Neutrophil (primary cell): ENCODE results near the gene DBP.

Source experiments
- H3K27ac ChIP-seq: fragments of 200-600 bp; sonication (generic); 2 replicates; pipeline ENCODE4 v1.5.1; 2016; ENCODE audit warnings: mild to moderate bottlenecking, moderate library complexity
- H3K27me3 ChIP-seq: fragments of 200-600 bp; sonication (generic); 2 replicates; pipeline ENCODE4 v1.6.0; 2016; ENCODE audit warnings: mild to moderate bottlenecking
- H3K36me3 ChIP-seq: fragments of 200-600 bp; sonication (generic); 2 replicates; pipeline ENCODE4 v1.5.1; 2017
- H3K4me1 ChIP-seq, 2 experiments: fragments of 200-600 bp in 1 of 2; sonication (generic) in 1 of 2; 1 replicate in 1 of 2; 2 replicates in 1 of 2; pipeline versions ENCODE4 v1.5.1 to v1.6.1; 2013 to 2016; ENCODE audit warnings: low read depth in 1 of 2, low read length in 1 of 2, mild to moderate bottlenecking in 1 of 2, moderate library complexity in 1 of 2; ENCODE audit not compliant: control insufficient read depth in 1 of 2, insufficient read depth in 1 of 2
- H3K4me3 ChIP-seq, 2 experiments: fragments of 200-600 bp in 1 of 2; sonication (generic) in 1 of 2; 1 replicate in 1 of 2; 2 replicates in 1 of 2; pipeline ENCODE4 v1.5.1; 2013 to 2016; ENCODE audit warnings: low read depth in 1 of 2, low read length in 1 of 2, mild to moderate bottlenecking in 1 of 2, moderate library complexity in 1 of 2
- H3K9me3 ChIP-seq: fragments of 200-600 bp; sonication (generic); 2 replicates; pipeline ENCODE4 v1.5.1; 2016
- TF ChIP-seq, protein P1 (sequence below): fragments of 200-600 bp; sonication (generic); IDR thresholded peaks from 2 replicates; pipeline ENCODE4 v1.5.1; 2016; ENCODE audit warnings: antibody characterized with exemption

The DBP gene

DNA sequence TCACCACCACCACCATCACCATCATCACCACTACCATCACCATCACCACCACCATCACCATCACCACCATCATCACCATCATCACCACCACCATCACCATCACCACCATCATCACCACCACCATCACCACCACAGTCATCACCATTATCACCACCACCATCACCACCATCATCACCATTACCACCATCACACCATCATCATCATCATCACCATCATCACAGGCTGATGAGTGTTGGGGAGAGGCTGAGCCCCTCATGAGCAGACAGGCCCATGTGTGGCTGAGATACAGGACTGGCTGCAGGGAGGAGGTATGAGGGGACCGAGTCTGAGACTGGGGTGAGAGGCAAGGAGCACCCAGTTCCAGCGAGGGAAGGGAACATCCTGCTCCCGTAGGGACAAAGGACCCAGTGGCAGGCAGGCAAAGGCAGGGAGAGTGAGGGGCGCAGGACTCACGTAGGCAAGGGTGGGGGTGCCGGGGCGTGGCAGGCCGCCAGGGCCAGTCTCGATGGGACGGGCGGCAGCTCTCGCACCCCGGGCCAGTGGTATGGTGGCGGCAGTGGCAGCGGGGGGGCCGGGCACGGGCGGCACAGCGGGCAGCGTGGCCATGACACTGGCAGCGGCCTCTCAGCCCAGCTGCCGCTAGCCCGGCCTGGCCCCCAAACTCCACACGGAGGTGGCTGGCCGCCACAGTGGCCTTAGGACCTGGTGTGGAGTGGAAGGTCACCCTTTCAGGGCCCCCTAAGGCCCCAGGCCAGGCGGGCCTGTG, 32.9 kb upstream of the DBP start:
- no peaks in the 10 kb centered on the region for H3K9me3 ChIP-seq
- H3K4me1 ChIP-seq = no peaks in the 10 kb centered on the region
- H3K36me3 ChIP-seq = no peaks in the 10 kb centered on the region
- TF ChIP-seq, protein P1, sequence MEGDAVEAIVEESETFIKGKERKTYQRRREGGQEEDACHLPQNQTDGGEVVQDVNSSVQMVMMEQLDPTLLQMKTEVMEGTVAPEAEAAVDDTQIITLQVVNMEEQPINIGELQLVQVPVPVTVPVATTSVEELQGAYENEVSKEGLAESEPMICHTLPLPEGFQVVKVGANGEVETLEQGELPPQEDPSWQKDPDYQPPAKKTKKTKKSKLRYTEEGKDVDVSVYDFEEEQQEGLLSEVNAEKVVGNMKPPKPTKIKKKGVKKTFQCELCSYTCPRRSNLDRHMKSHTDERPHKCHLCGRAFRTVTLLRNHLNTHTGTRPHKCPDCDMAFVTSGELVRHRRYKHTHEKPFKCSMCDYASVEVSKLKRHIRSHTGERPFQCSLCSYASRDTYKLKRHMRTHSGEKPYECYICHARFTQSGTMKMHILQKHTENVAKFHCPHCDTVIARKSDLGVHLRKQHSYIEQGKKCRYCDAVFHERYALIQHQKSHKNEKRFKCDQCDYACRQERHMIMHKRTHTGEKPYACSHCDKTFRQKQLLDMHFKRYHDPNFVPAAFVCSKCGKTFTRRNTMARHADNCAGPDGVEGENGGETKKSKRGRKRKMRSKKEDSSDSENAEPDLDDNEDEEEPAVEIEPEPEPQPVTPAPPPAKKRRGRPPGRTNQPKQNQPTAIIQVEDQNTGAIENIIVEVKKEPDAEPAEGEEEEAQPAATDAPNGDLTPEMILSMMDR = no peak
- no peak overlapping the region for H3K27ac ChIP-seq
- H3K27me3 ChIP-seq = no peaks in the 10 kb centered on the region
- H3K4me3 ChIP-seq = no peak overlapping the region

DNA sequence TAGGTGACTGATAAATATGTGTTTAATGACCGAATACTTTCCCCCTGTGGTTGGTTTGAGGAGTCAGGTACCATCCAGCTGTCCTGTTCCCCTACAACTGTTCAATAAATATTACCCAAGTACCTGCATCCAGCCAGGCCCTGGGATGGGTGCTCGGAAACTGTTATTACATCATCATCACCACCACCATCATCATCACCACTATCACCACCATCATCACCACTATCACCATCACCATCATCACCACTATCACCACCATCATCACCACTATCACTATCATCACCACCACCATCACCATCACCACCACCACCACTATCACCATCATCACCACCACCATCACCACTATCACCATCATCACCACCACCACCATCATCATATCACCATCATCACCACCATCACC, 31.6 kb upstream of the DBP start:
- Histone ChIP-seq H3K9me3 (no peaks in the 10 kb centered on the region), H3K4me3 (no peak overlapping the region), H3K4me1 (no peaks in the 10 kb centered on the region), H3K27ac (no peak overlapping the region), H3K27me3 (no peaks in the 10 kb centered on the region), H3K36me3 (no peaks in the 10 kb centered on the region)
- TF ChIP-seq, protein P1 = no peak

DNA sequence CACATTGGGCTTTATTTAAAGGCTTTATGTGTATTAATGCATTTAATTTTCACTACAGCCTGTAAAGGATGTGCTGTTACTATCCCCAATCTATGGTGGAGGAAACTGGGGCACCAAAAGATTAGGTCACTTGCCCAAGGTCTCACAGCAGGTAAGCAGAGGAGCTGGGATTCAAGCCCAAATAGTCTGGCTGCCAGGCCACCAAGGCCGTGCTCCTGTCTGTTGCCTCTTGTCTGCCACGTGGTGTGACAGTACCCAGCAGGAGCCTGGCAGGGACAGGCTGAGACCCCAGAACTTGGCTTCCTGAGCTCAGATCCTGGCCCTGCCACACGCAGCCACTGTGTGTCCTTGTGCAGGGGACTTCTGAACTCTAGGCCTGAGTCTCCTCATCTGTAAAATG, 31.2 kb upstream of the DBP start:
- Histone ChIP-seq H3K4me3 (no peak overlapping the region), H3K9me3 (no peaks in the 10 kb centered on the region), H3K27ac (no peak overlapping the region), H3K27me3 (no peaks in the 10 kb centered on the region), H3K36me3 (no peaks in the 10 kb centered on the region), H3K4me1 (no peaks in the 10 kb centered on the region)
- TF ChIP-seq, protein P1 = no peak

DNA sequence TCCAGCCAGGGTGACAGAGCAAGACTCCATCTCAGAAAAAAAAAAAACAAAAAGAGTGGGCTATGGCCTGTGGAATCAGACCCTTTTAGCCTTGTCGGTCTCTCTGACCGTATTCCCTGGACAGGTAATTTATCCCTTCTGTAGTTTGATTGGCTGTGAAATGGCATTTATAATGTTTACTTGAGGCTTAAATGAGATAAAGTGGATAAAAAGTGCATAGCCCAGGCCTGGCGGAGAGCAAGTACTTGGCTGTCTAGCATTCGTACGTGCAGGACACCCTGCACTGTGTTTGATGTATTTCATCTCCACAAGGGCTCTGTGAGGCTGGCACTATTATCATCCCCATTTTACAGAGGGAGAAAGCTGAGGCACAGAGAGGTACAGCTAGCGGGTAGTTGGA, 28.6 kb upstream of the DBP start:
- H3K4me3 ChIP-seq = no peak overlapping the region
- H3K9me3 ChIP-seq = no peaks in the 10 kb centered on the region
- TF ChIP-seq, protein P1 = no peak
- no peaks in the 10 kb centered on the region for H3K27me3 ChIP-seq
- H3K4me1 ChIP-seq = peaks cover 0 to 6% of the 10 kb centered on the region in 2 experiments
- no peaks in the 10 kb centered on the region for H3K36me3 ChIP-seq
- H3K27ac ChIP-seq = no peak overlapping the region

DNA sequence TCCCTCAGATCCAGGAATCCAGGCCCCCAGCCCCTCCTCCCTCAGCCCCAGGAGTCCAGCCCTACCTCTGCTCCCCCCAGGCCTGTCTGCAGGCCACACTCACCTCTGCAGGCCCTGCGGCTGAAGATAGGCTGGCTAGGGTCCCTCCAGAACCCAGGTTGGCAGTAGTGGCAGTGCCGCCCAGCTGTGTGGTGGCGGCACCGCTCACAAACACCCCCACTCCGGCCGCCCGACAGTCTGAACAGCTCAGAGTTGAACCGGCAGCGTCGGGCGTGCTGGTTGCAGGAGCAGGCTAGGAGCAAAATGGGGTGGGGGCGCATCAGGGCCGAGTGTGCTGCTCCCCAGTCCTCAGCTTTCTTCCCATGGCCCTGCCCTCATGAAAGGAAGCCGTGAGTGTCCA, 27.3 kb upstream of the DBP start:
- Histone ChIP-seq H3K27ac (no peak overlapping the region), H3K9me3 (no peaks in the 10 kb centered on the region), H3K27me3 (no peaks in the 10 kb centered on the region), H3K36me3 (no peaks in the 10 kb centered on the region), H3K4me3 (no peak overlapping the region), H3K4me1 (peaks cover 0 to 14% of the 10 kb centered on the region in 2 experiments)
- TF ChIP-seq, protein P1 = no peak
